ENCODE data around the gene MTPN.

The MTPN gene

GRCh38 chr7:135884495-135885232 is 92.5 kb downstream of the MTPN start:
- DNase-seq (ENCODE audit: low spot score): no peak

GRCh38 chr7:135879233-135879632 is 97.9 kb downstream of the MTPN start:
- no peak for DNase-seq (ENCODE audit: low spot score)

GRCh38 chr7:135878284-135878683 is 98.9 kb downstream of the MTPN start:
- DNase-seq (ENCODE audit: low spot score): no peak

GRCh38 chr7:135877805-135878204 is 99.4 kb downstream of the MTPN start:
- peak; percentile 46 for DNase-seq (ENCODE audit: low spot score)
